HG03095 (cell line): ENCODE results near the gene DIAPH3.
"Not testable (repeated sequence)": the region's sequence is repeated elsewhere in the genome, so short reads cannot be mapped to it uniquely, and the experiment has no call there.

ENCODE experiments used
- ATAC-seq: cut with Tn5 transposase; IDR thresholded peaks from one replicate; pipeline ENCODE4 v1.9.1; 2021; ENCODE audit warnings: moderate library complexity; ENCODE audit not compliant: unreplicated experiment

DIAPH3 gene

DNA sequence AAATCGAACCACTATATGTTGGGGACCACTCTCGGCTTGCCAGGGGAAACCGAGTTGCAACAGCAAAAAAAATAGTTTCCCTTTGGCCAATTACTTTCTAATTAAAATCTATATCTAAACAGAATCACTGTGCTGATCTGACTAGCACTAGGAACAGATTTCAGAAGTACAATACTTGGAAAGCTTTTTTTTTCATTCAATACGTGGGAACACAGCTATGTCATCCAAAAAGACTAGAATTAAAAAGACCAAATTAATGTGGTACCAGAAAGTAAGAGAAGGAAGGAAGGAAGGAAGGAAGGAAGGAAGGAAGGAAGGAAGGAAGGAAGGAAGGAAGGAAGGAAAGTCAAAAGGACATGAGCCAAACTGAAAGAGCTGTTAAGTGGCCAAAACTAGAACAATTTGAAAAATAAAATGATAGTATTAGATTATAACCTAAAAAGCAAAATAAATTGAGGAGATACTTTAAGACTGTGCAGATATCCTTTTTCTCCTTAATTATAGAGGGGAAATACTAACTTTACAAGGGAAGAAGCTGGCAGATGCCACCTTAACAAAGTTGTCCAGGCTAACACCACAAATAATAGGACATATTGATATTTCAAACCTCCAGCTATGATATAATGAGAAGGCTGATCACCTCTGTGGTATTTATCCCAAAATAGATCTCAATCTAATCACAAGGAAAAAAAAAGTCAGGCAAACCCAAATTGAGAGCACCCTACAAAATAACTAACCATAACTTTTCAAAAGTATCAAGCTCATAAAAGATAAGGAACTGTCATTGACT, 63.9 kb downstream of the DIAPH3 start:
- ATAC-seq = no peak

DNA sequence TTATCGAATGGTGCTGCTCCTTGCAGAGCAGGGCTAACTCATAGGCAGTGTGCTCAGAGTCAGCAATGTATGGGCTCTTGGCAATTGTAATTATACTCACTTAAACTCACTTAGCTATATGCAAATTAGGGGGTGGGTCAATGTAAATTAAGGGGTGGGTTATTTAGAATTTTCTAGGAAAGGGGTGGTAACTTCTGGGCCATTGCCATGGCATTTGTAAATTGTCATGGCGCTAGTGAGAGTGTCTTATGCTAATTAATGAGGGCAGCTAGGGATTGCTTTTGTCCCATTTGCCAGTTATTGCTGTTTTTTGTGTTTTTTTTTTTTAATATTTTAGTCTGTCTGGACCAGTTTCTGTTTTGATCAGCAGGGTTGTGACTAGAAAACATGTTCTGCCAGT, 68.4 kb downstream of the DIAPH3 start:
- ATAC-seq = no peak

DNA sequence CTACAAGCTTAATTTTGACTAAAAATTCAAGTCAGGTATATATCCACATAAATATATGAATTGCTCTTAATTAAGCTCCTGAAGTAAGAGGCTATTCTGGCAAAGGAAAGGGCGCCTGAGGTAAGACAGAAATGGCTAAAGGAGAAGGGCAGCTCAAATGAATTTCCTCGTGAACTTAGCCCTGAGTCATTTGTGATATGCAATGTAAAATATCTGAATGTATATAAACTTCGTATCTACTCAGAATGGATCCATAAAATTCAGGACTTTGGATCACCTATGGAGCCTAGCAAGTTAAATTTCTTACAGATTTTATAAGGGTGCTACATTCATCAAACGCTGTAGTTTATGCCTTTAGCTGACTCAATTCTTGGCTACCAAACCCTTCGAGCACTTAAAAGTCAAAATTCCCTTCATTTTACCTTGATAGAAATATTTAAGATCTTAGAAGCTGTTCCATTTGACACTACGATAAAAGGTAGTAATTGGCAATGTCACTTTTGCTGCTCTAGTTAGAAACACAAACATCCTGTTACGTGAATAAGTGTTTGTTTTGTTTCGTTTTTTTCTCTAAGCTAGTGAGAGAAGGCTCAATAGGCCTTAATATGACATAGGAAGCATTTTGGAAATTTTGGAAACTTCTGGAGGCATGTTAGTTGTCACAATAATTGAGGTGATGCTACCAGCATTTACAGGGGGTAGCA, 69.2 kb downstream of the DIAPH3 start:
- no peak for ATAC-seq

DNA sequence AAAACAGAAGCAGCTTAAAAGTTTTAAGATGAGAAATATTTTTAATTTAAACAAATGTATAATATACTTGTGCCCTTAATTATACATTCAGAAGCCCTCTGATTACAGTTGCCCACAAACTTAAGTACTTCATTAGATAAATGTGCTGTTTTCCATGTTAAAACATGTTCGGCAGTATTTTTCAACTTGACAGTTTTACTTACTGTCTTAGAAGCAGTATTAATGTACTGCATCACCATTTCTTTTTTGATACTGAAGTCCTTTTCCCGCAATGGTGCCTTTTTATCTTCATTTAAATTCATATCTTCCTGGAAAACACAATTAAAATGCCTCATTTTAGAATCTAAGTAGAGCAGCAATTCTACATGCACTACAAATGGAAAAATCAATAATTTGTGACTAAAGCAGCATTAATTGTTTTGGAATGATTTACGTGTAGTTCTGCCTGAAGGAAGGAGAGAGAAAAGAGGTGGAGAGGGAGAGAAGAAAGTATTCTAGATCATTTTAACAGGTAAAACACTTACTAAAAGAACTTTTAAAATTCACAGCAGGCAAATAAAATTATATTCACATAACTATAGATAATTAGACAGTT, 70.2 kb downstream of the DIAPH3 start:
- ATAC-seq = no peak

DNA sequence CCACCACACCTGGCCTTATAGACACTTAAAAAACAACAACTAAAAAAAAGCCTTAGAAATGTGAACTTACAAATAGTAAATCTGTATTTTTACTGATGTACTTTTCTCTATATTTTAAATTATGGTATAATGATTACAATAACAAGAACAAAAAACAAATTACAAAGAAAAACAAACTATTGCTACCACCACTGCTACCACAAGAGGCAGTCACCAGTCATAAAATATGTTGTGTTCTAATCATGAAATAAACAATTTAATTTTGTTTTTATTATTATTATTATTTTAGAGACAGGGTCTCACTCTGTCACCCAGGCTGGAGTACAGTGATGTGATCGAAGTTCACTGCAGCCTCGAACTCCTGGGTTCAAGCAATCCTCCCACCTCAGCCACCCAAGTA, 72.2 kb downstream of the DIAPH3 start:
- no peak for ATAC-seq

DNA sequence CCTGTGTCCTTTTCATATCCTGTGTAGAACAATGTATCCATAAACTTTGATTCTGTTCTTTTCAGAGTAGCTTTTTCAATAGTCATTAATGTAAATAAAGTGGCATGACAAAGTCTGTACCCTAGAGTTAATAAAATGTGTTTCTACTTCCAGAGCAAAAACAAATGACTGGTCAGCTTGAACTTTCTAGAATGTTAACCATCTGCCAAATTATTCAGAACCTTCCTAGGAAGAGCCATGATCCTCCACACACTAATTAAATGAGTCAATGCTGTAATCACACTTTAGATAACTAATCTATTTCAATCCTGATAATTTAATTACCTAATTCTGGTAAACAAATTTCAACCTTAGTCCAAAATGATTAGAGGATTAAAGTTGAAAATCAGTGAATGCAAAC, 73.2 kb downstream of the DIAPH3 start:
- no peak for ATAC-seq

DNA sequence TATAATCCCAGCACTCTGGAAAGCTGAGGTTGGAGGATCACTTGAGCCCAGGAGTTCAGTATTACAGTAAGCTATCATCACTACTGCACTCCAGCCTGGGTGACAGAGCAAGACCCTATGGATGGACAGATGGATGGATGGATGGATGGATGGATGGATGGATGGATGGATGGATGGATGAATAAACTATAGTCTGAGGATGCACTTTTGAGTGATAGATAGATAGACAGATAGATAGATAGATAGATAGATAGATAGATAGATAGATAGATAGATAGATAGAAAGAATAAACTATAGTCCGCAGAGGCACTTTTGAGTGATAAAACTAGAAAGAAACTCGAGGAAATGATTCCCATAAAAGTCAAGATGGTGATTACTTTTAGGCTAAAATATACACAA, 79.9 kb downstream of the DIAPH3 start:
- ATAC-seq = not testable (repeated sequence)

DNA sequence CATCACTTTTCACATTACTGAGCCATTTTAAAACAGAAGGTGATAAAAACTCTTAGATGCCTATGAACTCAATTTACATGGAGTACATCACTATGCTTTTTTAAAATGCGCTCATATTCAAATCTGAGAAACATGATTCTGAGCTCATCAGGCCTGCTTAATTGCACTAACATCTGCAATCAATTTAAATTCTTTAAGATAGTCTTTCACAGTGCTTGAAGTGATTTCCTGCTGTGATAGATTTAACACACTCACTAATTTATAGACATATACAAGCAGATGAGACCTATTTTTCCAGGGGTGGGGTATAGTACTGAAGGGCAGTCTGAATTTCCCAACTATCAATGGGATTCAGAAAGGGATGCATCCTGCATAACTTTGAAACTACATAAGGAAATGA, 82.9 kb downstream of the DIAPH3 start:
- no peak for ATAC-seq

DNA sequence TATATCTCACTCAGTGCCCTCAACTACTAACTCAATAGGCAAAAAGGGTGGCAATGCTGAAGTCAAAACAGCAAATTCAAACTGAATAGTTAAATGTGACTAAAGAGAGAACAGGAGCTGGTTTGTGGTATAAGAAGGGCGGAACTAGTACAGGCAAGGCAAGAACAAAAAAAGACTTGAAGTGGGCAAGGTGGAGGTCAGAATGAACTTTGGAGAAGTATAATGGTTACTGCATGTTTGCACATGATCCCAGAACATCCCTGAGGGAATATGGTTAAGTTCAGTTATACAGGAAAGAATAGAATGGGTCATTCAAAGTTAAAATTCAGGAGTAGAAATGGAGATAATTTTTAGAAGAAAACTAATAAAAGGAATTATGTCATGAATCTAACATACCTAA, 85.5 kb downstream of the DIAPH3 start:
- no peak for ATAC-seq

DNA sequence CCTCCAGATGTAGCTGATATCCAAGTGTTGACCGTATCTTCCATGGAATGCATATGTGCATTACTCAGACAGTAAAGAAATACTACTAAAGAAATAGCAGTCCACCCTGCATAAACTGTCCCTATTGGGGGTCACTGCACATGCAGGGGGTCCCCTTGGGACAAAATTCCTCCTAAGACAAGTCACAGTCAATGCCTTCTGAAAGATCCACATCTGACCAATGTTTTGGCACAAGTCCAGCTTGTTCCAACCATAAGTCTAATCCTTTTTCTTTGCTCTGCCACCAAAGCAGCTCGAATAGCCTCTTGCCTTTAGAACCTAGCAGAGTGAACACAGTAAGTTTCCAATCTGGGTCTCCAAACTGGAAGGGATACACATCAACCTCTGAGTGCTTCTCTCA, 87.9 kb downstream of the DIAPH3 start:
- no peak for ATAC-seq

DNA sequence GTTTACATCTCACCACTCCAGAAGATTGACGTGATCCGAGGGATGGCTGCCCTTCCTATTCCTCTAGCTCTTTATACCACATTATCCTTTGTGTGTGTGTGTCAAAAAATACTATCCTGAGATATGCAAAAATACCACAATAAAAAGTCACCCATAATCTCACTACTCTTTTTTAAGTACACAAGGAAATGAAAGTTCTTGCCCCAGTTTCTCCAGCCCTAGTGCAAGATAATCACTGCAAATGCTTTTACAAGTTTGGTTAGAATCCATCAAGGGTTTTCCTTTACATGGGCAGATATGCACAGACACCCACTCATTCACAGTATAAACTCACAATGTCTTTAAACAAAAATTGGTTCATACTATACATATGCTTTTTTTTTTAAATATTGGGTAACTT, 89.3 kb downstream of the DIAPH3 start:
- no peak for ATAC-seq

DNA sequence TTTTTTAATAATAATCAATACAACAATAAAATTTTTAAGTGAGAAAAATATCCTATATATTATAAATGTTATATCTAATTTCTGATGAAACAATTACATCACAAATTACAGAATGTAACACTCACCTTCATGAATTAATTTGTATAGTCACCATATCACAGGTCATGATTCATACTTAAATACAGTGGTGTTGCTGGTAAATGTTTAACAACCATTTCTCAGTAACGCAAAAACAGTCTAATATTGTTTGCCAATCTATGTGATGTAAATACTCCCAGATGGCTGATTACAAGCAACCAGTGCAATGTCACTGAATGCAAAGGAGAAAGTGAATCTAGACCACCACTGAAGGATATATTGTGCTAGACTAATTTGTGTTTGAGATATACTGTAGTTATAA, 97.5 kb downstream of the DIAPH3 start:
- no peak for ATAC-seq

DNA sequence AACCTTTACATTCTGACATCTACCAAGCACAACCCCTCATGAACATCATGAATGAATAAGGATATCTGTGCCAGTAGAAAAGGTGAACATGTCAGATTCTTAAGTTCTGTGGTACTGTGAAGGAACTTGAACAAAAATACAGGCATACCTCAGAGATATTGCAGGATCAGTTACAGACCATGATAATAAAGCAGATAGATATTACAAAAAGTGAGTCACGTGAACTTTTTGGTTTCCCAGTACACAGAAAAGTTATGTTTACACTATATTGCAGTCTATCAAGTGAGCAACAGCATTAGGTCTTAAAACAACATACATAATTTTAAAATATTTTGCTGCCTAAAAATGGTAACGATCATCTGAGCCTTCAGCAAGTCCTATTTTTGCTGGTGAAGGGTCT, 101.2 kb downstream of the DIAPH3 start:
- ATAC-seq = no peak

DNA sequence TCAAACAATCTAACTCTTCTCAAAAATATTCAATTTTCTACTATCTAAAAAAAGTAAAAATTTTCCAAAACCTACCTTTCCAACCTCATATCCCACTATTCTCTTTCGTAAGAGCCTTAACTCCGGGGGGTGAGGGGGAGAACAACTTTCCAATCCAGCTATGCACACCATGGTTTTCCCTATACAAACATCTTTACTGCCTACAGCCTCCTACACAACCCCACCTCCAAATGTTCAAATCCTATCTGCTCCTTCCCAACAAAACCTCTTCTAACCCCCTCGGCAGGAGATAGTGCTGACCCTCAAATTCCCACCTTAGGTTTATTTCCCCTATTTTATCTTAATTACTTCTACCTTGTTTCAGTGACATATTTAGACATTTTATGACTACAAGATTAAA, 102.0 kb downstream of the DIAPH3 start:
- ATAC-seq = no peak

DNA sequence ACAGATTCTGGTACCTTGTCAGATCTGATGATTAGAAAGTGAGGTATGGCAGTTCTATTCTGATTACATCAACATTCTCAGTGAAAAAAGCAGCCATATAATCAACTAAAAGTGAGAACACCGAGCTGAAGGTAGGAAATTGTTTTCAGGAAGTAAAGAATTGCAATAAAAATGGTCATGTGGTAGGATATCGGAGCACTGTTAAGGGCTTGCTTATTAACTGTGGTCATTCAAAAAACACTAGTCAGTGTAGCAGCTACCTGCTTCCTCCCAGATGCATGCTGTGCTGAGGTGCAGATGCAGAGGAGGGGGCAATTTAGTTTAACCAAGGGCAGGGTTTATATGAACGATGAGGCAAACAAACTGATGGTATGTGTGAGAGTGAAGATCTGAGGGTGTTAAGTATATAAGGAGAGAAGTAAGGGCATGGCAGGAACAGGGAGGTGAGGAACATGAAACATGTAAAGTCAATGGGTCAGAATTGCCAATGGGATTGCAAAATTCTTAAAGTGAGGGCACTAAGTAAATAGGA, 111.9 kb downstream of the DIAPH3 start:
- no peak for ATAC-seq

DNA sequence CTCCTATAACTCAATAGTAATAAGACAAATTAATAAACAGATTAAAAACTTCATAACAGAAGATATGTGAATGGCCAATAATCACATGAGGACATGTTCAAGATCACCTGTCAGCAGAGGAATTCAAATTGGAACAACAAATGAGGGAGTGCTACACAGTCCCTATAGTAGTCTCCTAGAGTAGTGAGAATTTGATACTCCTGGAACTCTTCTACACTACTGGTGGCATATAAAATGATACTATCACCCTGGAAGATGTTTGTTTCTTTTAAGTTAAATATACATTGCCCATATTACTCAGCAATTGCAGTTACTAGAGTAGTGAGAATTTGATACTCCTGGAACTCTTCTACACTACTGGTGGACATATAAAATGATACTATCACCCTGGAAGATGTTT, 115.4 kb downstream of the DIAPH3 start:
- ATAC-seq = not testable (repeated sequence)

DNA sequence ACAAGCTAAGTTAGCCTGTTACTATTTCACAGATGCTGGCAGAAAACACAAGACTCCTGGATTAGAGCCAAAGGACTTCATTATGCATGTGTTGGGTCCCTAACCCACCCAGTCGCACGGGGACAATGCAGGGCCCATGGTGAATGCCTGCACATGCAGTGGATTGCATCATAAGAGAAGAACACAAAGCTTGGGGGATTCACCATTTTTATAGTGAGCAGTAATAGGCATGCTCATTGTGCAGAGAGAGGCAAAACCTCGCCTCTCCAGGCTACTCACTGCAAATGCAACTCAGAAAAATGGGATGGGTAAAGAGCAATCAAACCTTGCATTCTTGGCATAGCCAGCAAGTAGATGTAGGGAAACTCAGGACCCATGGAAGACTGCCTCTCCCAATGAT, 115.8 kb downstream of the DIAPH3 start:
- no peak for ATAC-seq

DNA sequence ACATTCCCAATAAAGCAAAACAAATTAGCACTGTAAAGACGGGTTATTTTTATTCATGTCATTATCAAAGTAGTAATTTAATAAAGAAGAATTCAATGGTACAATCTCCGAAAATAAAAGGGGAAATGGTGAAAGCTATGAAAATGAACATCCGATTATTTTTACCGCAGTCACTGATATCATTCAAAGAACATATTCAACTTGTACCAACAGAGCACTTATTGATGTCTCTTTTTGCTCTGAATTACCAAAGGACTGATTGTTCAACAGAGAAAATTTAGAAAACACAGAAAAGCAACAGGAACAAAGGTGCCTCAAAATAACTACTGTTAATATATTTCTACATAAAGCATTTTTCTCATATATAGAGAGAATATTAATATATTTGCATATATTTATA, 119.4 kb downstream of the DIAPH3 start:
- no peak for ATAC-seq

DNA sequence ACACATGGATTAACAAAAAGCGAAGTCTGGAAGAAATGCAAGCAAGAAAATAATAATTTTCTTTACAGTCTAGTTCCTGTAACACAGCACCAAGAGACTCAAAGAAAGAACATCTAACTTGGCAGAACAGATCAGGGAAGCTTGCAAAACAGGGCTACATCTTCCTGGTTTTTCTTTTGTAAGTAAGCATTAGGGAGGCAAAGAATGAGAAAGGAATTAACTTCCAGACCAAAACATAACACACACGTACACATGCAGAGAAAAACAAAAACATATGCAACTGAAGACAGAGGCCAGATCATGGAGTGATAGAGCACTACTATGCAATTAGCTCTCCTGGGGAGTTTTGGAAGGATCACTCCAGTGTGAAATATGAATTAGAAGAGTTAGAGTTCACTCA, 120.5 kb downstream of the DIAPH3 start:
- no peak for ATAC-seq

DNA sequence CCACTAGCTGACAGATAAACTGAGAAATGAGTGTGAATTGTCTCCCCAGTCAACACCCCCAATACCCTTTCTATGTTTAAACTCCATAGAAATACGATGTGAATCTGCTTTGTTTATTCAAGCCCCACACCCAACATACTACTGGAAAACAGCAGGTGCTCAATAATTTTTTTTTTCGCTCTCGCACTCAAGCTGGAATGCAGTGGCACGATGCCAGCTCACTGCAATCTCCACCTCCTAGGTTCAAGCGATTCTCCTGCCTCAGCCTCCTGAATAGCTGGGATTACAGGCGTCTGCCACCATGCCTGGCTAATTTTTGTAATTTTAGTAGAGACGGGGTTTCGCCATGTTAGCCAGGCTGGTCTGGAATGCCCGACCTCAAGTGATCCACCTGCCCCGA, 123.1 kb downstream of the DIAPH3 start:
- ATAC-seq = not testable (repeated sequence)

DNA sequence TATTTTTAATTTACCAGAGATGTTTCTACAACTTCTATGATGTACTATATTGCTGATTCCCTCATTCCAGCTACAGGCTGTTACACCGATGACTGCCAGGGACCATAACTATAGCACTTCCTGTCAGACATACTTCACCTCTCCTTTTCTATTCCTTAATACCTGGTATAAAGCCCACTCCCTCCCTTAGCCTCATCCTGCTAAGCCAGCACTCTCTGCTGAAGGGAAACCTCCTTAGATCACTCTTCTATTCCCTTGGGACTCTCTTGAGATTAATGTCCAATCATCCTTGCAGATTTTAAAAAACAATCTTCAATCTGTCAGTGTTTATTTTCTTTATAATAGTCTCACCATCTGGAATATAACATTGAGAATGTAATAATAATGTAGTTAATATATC, 127.9 kb downstream of the DIAPH3 start:
- ATAC-seq = no peak

DNA sequence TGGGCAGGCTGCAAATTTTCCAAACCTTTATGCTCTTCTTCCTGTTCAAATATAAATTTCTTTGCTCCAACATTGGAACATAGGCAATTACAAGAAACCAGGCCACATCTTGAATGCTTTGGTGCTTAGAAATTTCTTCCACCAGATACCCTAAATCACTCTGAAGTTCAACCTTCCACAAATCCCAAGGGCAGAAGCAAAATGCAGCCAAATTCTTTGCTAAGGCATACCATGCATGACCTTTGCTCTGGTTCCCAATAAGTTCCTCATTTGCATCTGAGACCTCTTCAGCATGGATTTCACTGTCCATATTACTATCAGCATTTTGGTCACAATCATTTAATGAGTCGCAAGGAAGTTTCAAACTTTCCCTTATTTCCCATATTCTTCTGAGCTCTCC, 130.9 kb downstream of the DIAPH3 start:
- ATAC-seq = no peak
